HepG2 (cell line): ENCODE measurements around the gene PLRG1. TPM values are rescaled to one million over a fixed set of nuclear protein-coding genes. Genes with fewer than 3 reads are reported as not detected.

Experiments
- ATAC-seq: fragments of 200-7000 bp; cut with Tn5 transposase; 3 replicates; pipeline ENCODE4 v1.9.1; 2020; ENCODE audit warnings: mild to moderate bottlenecking, moderate library complexity
- BruUV-seq: library from RNA; stranded (reverse); fragments of 400-500 nt; replicated peaks from 2 replicates; lab custom pipeline; 2021; lab: Mats Ljungman, UMichigan
- CTCF ChIA-PET: fragments of 300-600 bp; formaldehyde crosslinking; extraction: SDS; loops from one replicate; lab custom pipeline; 2021; ENCODE audit warnings: low total read pairs, inconsistent platforms, low intra/inter-chr PET ratio; lab: Yijun Ruan, JAX
- POLR2A ChIA-PET: fragments of 350-600 bp; sonication (Branson Sonifier 250); formaldehyde crosslinking; loops from one replicate; lab custom pipeline; 2020; ENCODE audit warnings: antibody characterized with exemption, inconsistent platforms; lab: Yijun Ruan, JAX
- DNase-seq: peaks from one replicate; pipeline ENCODE4 v3.0.0-alpha.2; 2015; ENCODE audit warnings: low spot score
- FAIRE-seq: peaks from 3 replicates; lab custom pipeline; 2011; peaks lifted over from hg19 to GRCh38; lab: Jason Lieb, UNC
- H2AFZ ChIP-seq: one replicate; pipeline ENCODE4 v1.6.1; 2011; ENCODE audit warnings: low read length, inconsistent platforms
- H3K27ac ChIP-seq: fragments of 300-600 bp; 3 replicates; pipeline ENCODE4 v1.8.0; 2011; ENCODE audit warnings: mixed run types, mild to moderate bottlenecking, mixed read lengths, low read length, inconsistent platforms; ENCODE audit not compliant: insufficient read depth; ENCODE audit errors: extremely low read length
- H3K27me3 ChIP-seq, 2 experiments: fragments of 200-600 bp in 1 of 2; 2 replicates in 1 of 2; 3 replicates in 1 of 2; pipeline versions ENCODE4 v1.6.0 to v1.8.0; 2011; ENCODE audit warnings: low read length in 2 of 2, mild to moderate bottlenecking in 2 of 2, moderate library complexity in 2 of 2, inconsistent platforms in 1 of 2; ENCODE audit not compliant: insufficient read depth in 2 of 2, control insufficient read depth in 1 of 2
- H3K36me3 ChIP-seq, 2 experiments: fragments of 200-600 bp in 1 of 2; replicated peaks in 1 of 2; 2 replicates in 1 of 2; 3 replicates in 1 of 2; pipeline versions ENCODE4 v1.5.1 to v1.8.0; 2011; ENCODE audit warnings: low read length in 2 of 2, inconsistent platforms in 1 of 2; ENCODE audit not compliant: insufficient read depth in 2 of 2, control insufficient read depth in 1 of 2
- H3K4me1 ChIP-seq: 2 replicates; pipeline ENCODE4 v1.5.1; 2012; ENCODE audit warnings: low read length, inconsistent platforms; ENCODE audit not compliant: insufficient read depth
- H3K4me2 ChIP-seq: 2 replicates; pipeline ENCODE4 v1.6.0; 2011; ENCODE audit warnings: low read depth, low read length, inconsistent platforms
- H3K4me3 ChIP-seq, 3 experiments: fragments of 200-600 bp in 1 of 3; sonication (generic), shearing (Covaris generic) in 1 of 3; replicated peaks in 1 of 3; 2 replicates each; pipeline ENCODE4 v1.5.1; 2011 to 2016; ENCODE audit warnings: low read length in 3 of 3, inconsistent platforms in 2 of 3, low read depth in 2 of 3, mild to moderate bottlenecking in 2 of 3, control low read depth in 1 of 3, mixed read lengths in 1 of 3; ENCODE audit not compliant: insufficient read depth in 1 of 3
- H3K79me2 ChIP-seq: one replicate; pipeline ENCODE4 v1.6.1; 2011; ENCODE audit warnings: low read length, inconsistent platforms; ENCODE audit not compliant: insufficient read depth
- H3K9ac ChIP-seq: 2 replicates; pipeline ENCODE4 v1.6.0; 2011; ENCODE audit warnings: mild to moderate bottlenecking, low read depth, low read length, inconsistent platforms; ENCODE audit not compliant: insufficient read depth
- H3K9me3 ChIP-seq: 2 replicates; pipeline ENCODE4 v1.5.1; 2012; ENCODE audit warnings: mild to moderate bottlenecking, low read length
- H4K20me1 ChIP-seq: 2 replicates; pipeline ENCODE4 v1.6.0; 2011; ENCODE audit warnings: inconsistent platforms, mild to moderate bottlenecking, low read length, moderate library complexity; ENCODE audit not compliant: insufficient read depth
- MAZ ChIP-seq, 2 experiments: sonication (generic) in 1 of 2; formaldehyde crosslinking in 1 of 2; IDR thresholded peaks; 2 replicates each; pipeline versions ENCODE4 v1.5.0 to v1.6.1; 2012 to 2020; ENCODE audit warnings: low read depth in 2 of 2, mild to moderate bottlenecking in 2 of 2, borderline replicate concordance in 1 of 2, improper control_type of control experiment in 1 of 2, low read length in 1 of 2, missing genetic modification reagents in 1 of 2, moderate library complexity in 1 of 2
- NAIF1 ChIP-seq: sonication (generic); formaldehyde crosslinking; IDR thresholded peaks from 2 replicates; pipeline ENCODE4 v1.5.0; 2020; ENCODE audit warnings: mild to moderate bottlenecking, missing genetic modification reagents, borderline replicate concordance
- PRMT3 ChIP-seq: sonication (generic); formaldehyde crosslinking; IDR thresholded peaks from 2 replicates; pipeline ENCODE4 v1.8.1; 2022; ENCODE audit warnings: low read depth, mild to moderate bottlenecking, moderate library complexity, missing genetic modification reagents, borderline replicate concordance
- ZKSCAN1 ChIP-seq: fragments of 150-350 bp; IDR thresholded peaks from 2 replicates; pipeline ENCODE4 v1.6.1; 2014; ENCODE audit warnings: low read length
- WGBS: methylation state at CpG from one replicate; pipeline ENCODE4 v1.1.6; 2017; ENCODE audit warnings: low lambda C conversion rate; 5-methylcytosine and 5-hydroxymethylcytosine counted together
- in situ Hi-C: cut with HindIII; loops from 2 replicates; pipeline ENCODE4 v1.10.0; 2017; ENCODE audit warnings: low pct_unique_long_range_greater_than_20kb; ENCODE audit not compliant: extremely low pct_ligation_motif_present
- intact Hi-C: fragments of 100-400 bp; cut with micrococcal nuclease; formaldehyde crosslinking; loops from one replicate; pipeline ENCODE4 v1.10.0; 2022; ENCODE audit not compliant: unreplicated experiment
- polyA plus RNA-seq, 8 experiments: library from polyadenylated mRNA; depleted of rRNA in 3 of 8; stranded (reverse) in 7 of 8; unstranded in 1 of 8; fragments of >200 nt; fragmentation: Illumina TruSeq in 4 of 8; extraction: Trizol in 4 of 8; gene quantifications; 2 replicates each; pipeline versions ENCODE4 v1.2.1 to v1.2.3, GENCODE V29; 2011 to 2016; ENCODE audit warnings: low read depth in 4 of 8, missing spikeins in 1 of 8, mixed read lengths in 1 of 8; ENCODE audit not compliant: insufficient read depth in 1 of 8
- total RNA-seq, 5 experiments: library from RNA; depleted of rRNA; stranded (reverse); fragments of >200 nt; fragmentation: Illumina TruSeq; extraction: Trizol; gene quantifications; 2 replicates each; pipeline ENCODE4 v1.2.3, GENCODE V29; 2016; ENCODE audit warnings: low read depth in 1 of 5
- TF ChIP-seq, protein P1 (sequence below): sonication (generic); formaldehyde crosslinking; IDR thresholded peaks from 2 replicates; pipeline ENCODE4 v1.5.0; 2020; ENCODE audit warnings: mild to moderate bottlenecking, missing genetic modification reagents, borderline replicate concordance

PLRG1 gene
- total and polyA plus RNA-seq, 2 of the 13 experiments (the other 11 are each of a cell fraction or from before 2014, with no cell fraction given) = 77.3 to 110 TPM

DNA sequence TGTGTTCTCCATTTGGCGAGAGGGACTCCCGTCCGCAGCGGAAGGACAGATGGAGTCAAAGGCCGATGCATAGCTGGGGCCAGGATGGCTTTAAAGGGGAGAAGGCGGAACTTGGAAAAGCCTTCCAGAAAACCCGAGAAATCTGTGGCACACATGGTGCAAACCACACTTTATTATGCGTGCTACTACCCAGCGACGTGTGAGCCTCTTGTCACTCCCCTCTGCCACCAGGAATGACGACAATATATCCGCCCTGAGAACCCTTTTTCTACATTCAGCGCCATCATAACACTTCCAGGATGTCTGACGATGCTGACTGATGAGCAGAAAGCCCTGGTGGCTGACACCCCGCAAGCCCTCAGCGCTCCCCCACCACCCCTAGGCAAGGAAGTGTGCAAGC lies 57.9 kb downstream of the PLRG1 start:
- Histone ChIP-seq H3K79me2 (no peaks in the 10 kb centered on the region), H3K4me1 (peaks cover 13% of the 10 kb centered on the region), H3K4me3 (peak overlapping the region in 2 of 3 experiments; percentile 10 to 44; a peak in 2 of 6 replicates)
- no TSS peak for BruUV-seq
- no peak for DNase-seq
- TF ChIP-seq ZKSCAN1 = no peak
- TF ChIP-seq, protein P1, sequence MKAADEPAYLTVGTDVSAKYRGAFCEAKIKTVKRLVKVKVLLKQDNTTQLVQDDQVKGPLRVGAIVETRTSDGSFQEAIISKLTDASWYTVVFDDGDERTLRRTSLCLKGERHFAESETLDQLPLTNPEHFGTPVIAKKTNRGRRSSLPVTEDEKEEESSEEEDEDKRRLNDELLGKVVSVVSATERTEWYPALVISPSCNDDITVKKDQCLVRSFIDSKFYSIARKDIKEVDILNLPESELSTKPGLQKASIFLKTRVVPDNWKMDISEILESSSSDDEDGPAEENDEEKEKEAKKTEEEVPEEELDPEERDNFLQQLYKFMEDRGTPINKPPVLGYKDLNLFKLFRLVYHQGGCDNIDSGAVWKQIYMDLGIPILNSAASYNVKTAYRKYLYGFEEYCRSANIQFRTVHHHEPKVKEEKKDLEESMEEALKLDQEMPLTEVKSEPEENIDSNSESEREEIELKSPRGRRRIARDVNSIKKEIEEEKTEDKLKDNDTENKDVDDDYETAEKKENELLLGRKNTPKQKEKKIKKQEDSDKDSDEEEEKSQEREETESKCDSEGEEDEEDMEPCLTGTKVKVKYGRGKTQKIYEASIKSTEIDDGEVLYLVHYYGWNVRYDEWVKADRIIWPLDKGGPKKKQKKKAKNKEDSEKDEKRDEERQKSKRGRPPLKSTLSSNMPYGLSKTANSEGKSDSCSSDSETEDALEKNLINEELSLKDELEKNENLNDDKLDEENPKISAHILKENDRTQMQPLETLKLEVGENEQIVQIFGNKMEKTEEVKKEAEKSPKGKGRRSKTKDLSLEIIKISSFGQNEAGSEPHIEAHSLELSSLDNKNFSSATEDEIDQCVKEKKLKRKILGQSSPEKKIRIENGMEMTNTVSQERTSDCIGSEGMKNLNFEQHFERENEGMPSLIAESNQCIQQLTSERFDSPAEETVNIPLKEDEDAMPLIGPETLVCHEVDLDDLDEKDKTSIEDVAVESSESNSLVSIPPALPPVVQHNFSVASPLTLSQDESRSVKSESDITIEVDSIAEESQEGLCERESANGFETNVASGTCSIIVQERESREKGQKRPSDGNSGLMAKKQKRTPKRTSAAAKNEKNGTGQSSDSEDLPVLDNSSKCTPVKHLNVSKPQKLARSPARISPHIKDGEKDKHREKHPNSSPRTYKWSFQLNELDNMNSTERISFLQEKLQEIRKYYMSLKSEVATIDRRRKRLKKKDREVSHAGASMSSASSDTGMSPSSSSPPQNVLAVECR (CRISPR knock-in tag) = no peak
- 0 out of 2 replicates have a peak, but pooled peaks have one; percentile 1 for TF ChIP-seq MAZ (IDR thresholded peaks at IDR 0.05; ENCODE audit: borderline replicate concordance, low read depth, low read length)
- no peak for TF ChIP-seq MAZ (CRISPR knock-in tag; IDR thresholded peaks at IDR 0.05; ENCODE audit: low read depth)
- TF ChIP-seq PRMT3 (CRISPR knock-in tag) = 0 out of 2 replicates have a peak, but pooled peaks have one; percentile 22
- TF ChIP-seq NAIF1 (CRISPR knock-in tag) = no peak
- TF ChIP-seq, all 625 proteins: peak for 2
- ChIA-PET CTCF (no interaction called here), POLR2A (no interaction called here)
- in situ Hi-C loops = no loop called here
- intact Hi-C loops = no loop called here
- ATAC-seq (no peak), FAIRE-seq (no peak)
- no peaks in the 10 kb centered on the region for H3K36me3 ChIP-seq
- H2AFZ ChIP-seq = no peak overlapping the region
- no peak overlapping the region for H3K27ac ChIP-seq
- H3K27me3 ChIP-seq = peaks cover 1 to 8% of the 10 kb centered on the region in 2 experiments; a peak in 4 of 5 replicates
- peak overlapping the region; percentile 74 for H3K4me2 ChIP-seq
- 49% methylated on average over 15 of the region's 16 CpGs for WGBS
- H3K9me3 ChIP-seq = no peaks in the 10 kb centered on the region
- H4K20me1 ChIP-seq = no peaks in the 10 kb centered on the region
- H3K9ac ChIP-seq = no peak overlapping the region
